ENCODE results near the gene GABBR2.
"Not testable (repeated sequence)": the region's sequence is repeated elsewhere in the genome, so short reads cannot be mapped to it uniquely, and the experiment has no call there.

GABBR2 gene

GRCh38 chr9:98504298-98505282, 204.1 kb downstream of the GABBR2 start:
- DNase-seq = no peak

GRCh38 chr9:98503867-98504266, 204.9 kb downstream of the GABBR2 start:
- DNase-seq = no peak

- no peak for DNase-seq
Observed at GRCh38 chr9:98502976-98503325, 205.8 kb downstream of the GABBR2 start.

GRCh38 chr9:98502311-98502975, 206.3 kb downstream of the GABBR2 start:
- DNase-seq = no peak

GRCh38 chr9:98501819-98502218, 206.9 kb downstream of the GABBR2 start:
- DNase-seq = no peak

GRCh38 chr9:98501259-98501658, 207.5 kb downstream of the GABBR2 start:
- not testable (repeated sequence) for DNase-seq

GRCh38 chr9:98500337-98500919, 208.3 kb downstream of the GABBR2 start:
- no peak for DNase-seq

- no peak for DNase-seq
Observed at GRCh38 chr9:98495530-98495929, 213.2 kb downstream of the GABBR2 start.

- no peak for DNase-seq
Observed at GRCh38 chr9:98494852-98495251, 213.9 kb downstream of the GABBR2 start.

GRCh38 chr9:98491828-98492227, 216.9 kb downstream of the GABBR2 start:
- DNase-seq = no peak

- no peak for DNase-seq
Observed at GRCh38 chr9:98491231-98491651, 217.5 kb downstream of the GABBR2 start.

GRCh38 chr9:98488571-98489312, 220.0 kb downstream of the GABBR2 start:
- DNase-seq = no peak

GRCh38 chr9:98485706-98486105, 223.0 kb downstream of the GABBR2 start:
- DNase-seq = no peak

- no peak for DNase-seq
Observed at GRCh38 chr9:98484162-98484561, 224.6 kb downstream of the GABBR2 start.

- no peak for DNase-seq
Observed at GRCh38 chr9:98482226-98482625, 226.5 kb downstream of the GABBR2 start.

- DNase-seq = no peak
Observed at GRCh38 chr9:98481676-98482075, 227.1 kb downstream of the GABBR2 start.

GRCh38 chr9:98479967-98480847, 228.5 kb downstream of the GABBR2 start:
- DNase-seq = no peak

GRCh38 chr9:98479449-98479848, 229.3 kb downstream of the GABBR2 start:
- no peak for DNase-seq

- no peak for DNase-seq
Observed at GRCh38 chr9:98477884-98478283, 230.9 kb downstream of the GABBR2 start.

GRCh38 chr9:98472216-98472615, 236.5 kb downstream of the GABBR2 start:
- DNase-seq = no peak

- no peak for DNase-seq
Observed at GRCh38 chr9:98471185-98471584, 237.6 kb downstream of the GABBR2 start.

Data from CD4-positive, alpha-beta T cell treated with Interleukin-12 subunit alpha and Interleukin-12 subunit beta, for 1 hour (primary cell).